ENCODE data around the gene ADGRG4.

ADGRG4 gene

DNA sequence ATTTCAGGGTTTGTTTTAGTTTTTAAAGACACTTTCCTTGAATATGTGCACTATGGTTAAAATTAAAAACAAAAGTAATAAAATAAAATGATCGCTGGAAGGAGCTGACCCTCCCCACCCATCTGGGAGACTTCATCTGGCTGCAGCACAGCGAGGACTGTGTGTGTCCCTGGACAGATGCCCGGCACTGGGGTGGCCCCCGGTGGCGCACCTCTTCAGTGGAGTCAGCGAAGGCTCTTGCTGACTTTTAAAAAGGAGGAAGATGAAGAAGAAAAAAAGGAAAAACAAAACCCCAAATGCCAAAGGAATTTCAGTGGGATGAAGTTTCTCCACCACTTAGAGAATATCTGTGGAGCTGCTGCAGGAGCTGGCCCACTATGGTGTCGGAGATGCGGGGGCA is 5.4 kb upstream of the ADGRG4 start:
- no peak for DNase-seq

DNA sequence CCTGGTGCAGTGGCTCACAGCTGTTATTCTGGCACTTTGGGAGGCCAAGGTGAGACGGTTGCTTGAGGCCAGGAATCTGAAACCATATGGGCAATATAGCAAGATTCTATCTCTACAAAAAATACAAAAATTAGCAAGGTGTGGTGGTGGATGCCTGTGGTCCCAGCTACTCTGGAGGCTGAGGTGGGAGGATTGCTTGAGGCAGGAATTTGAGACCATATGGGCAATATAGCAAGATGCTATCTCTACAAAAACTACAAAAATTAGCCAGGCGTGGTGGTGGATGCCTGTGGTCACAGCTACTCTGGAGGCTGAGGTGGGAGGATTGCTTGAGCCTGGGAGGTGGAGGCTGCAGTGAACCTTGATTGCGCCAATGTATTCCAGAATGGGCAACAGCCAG is 2.3 kb downstream of the ADGRG4 start:
- no peak for DNase-seq

DNA sequence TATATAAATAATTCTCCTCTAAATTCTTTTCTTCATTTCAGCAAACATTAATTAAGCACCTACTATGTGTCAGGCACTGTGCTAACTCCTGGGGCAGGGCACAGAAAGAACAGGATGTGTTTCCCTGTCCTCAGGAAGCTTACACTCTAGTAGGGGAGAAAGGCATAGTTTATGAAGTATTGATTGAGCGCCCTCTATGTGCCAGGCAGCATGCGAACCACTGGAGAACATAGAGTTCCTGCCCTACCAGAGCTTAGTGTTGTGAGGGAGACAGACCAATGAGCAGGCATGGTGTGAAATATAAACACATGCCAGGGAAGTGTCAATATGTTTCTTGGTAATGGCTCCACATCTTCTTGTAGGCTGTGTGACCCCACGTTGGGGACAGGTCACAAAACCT is 3.7 kb downstream of the ADGRG4 start:
- no peak for DNase-seq

DNA sequence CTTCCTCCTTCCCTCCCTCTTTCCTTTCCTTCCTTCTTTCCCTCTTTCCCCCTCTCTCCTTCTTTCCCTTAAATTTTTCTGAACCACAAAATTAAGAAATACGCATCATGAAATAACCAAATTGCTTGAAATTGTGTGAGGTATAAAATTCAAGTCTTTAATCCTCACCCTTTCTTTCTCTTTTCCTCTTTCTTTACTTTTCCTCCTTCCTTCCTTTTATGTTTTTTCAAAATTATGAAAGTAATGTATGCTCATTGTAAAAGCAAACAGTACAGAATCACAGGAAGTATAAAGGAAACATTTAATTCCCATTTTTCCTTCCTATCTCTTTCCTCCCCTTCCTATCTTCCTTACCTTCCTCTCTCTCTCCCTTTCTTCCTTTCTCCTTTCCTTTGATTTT is 5.4 kb downstream of the ADGRG4 start:
- no peak for DNase-seq

DNA sequence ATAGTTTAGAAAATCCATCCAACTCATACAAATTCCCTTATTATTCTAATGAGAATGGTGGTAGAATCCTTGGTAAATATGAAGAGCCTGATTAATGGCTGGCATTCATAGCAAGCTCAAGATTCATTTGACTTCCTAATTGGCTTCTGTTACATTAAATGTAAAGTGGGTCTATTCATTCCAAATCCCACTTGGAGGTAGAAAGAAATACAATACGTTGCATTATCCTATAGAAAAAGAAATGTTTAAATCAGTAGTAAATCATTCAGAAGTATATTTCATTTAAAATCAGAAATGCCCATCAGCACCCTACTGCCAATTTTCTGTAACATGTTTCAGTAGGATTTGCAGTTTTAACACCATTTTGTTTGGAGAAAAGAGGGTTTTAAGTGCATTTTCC is 6.7 kb downstream of the ADGRG4 start:
- DNase-seq: no peak

DNA sequence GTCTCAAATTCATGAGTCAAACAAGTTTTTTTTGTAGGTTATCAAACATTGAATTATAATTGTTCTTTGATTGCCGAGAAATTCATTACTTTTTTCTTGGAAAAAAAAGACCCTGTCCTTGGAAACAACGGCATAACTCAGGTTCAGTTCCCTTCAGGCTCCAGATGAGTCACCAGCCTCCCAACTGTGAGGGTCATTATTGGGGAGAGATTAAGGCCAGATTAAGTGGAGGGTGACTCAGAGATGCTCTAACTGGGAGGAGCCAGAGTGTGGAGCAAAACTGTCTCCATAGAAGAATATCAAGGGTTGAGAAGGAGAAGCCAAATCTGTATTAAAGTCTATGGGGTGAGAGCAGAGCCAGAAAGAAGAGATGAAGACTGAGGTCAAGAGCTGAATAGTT is 9.6 kb downstream of the ADGRG4 start:
- no peak for DNase-seq

GRCh38 chrX:136318156-136318555 is 17.4 kb downstream of the ADGRG4 start:
- no peak for DNase-seq

GRCh38 chrX:136318895-136319597 is 18.3 kb downstream of the ADGRG4 start:
- no peak for DNase-seq

- DNase-seq: no peak
These were observed 18.8 kb downstream of the ADGRG4 start for GRCh38 chrX:136319600-136319999.

DNA sequence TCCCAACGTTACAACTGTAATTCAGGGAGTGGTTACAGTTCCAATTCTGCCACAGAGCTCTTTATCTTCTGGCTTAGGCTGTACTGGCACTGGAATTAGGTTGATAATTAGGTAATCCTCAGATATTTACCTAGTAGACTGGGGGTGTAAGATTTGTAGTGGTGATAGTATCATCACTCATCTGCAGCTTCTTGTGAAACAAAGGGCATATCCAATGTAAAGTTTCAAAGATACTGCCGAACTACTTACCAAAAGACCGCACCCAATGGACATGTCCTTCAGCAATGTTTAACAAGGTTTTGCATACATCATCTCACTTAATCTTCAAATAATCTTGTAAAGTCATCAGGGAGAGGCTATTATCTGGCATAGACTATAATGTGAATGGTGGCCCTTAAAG is 20.8 kb downstream of the ADGRG4 start:
- no peak for DNase-seq

DNA sequence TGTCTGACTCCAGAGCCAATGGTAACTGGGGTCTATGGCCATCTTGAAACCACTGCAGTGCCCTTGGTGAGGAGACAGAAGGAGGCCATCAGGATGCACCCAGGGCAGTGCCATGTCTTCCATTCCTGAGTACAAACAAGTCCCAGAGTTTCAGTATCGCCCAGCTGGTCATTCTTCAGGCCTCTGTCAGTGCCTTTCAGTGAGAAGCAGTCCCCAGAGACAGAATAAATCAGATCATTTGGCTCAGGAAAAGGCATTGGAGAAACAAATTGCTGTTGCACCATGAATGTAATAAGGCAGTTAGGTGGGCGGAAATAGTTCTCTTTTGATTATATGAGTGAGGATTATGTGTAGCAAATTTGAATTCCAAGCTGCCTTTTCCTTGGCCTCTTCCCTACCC is 21.3 kb downstream of the ADGRG4 start:
- no peak for DNase-seq

GRCh38 chrX:136325377-136325776 is 24.6 kb downstream of the ADGRG4 start:
- DNase-seq: no peak

- DNase-seq: no peak
These were observed 28.2 kb downstream of the ADGRG4 start for GRCh38 chrX:136328933-136329332.

- no peak for DNase-seq
These were observed 35.9 kb downstream of the ADGRG4 start for GRCh38 chrX:136336623-136337022.

GRCh38 chrX:136339702-136340101 is 38.9 kb downstream of the ADGRG4 start:
- DNase-seq: no peak

- DNase-seq: no peak
These were observed 43.6 kb downstream of the ADGRG4 start for GRCh38 chrX:136344320-136344719.

- DNase-seq: no peak
These were observed 45.7 kb downstream of the ADGRG4 start for GRCh38 chrX:136346506-136346905.

DNA sequence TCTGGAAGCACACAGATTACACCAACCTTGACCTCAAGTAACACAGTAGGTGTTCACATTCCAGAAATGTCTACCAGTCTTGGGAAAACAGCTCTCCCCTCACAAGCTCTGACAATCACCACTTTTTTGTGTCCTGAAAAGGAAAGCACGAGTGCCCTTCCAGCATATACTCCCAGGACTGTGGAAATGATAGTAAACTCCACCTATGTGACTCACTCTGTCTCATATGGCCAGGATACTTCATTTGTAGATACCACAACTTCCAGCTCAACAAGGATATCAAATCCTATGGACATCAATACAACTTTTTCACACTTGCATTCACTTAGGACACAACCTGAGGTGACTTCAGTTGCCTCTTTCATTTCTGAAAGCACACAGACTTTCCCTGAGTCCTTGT is 46.9 kb downstream of the ADGRG4 start:
- DNase-seq: no peak

- no peak for DNase-seq
These were observed 52.8 kb downstream of the ADGRG4 start for GRCh38 chrX:136353526-136354093.

GRCh38 chrX:136354201-136354600 is 53.4 kb downstream of the ADGRG4 start:
- DNase-seq: no peak

- no peak for DNase-seq
These were observed 68.6 kb downstream of the ADGRG4 start for GRCh38 chrX:136369377-136369776.

DNA sequence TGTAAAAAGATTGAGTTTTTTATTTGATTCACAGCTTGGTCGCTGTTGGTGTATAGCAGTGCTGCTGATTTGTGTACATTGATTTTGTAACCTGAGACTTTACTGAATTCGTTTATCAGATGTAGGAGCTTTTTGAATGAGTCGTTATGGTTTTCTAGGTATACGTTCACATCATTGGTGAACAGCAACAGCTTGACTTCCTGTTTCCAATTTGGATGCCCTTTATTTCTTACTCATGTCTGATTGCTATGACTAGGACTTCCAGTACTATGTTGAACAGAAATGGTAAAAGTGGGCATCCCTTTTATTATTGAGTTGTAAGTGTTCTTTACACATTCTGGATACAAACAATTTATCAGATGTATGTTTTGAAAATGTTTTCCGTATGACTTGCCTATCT is 76.0 kb downstream of the ADGRG4 start:
- peak; percentile 50 for DNase-seq

DNA sequence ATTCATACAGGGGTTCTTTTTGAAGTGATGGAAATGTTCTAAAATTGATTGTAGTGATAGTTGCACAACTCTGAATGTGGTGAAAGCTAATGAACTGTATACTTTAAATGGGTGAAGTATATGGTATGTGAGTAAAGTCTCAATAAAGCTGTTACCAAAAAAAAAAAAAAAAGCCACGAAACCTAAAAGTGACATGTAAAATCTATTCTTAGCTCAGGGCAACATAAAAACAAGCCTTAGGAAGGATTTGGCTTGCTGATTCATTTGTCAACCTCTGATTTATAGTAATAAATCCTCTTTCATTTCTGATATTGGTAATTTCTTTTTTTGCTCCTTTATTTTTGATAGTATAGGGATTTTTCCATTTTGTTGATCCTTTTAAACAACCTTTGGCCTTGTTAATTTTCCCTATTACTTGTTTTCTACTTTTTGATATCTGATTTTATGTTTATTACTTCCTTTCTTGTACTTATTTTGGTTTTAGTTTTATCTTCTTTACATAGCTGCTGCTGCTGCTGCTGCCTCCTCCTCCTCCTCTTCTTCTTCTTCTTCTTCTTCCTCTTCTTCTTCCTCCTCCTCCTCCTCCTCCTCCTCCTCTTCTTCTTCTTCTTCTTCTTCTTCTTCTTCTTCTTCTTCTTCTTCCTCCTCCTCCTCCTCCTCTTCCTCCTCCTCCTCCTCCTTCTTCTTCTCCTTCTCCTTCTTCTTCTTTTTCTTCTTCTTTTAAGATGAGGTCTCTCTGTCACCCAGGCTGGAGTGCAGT is 79.4 kb downstream of the ADGRG4 start:
- peak; percentile 14 for DNase-seq

- DNase-seq: no peak
These were observed 85.4 kb downstream of the ADGRG4 start for GRCh38 chrX:136386173-136386572.

All from activated CD4-positive, alpha-beta T cell treated with anti-CD3 and anti-CD28 coated beads, Interleukin-2, amount 50 U/mL, for 16 hours (primary cell).